UCSD-AML1 (cell line): ENCODE results near the gene TMEM100.

Source experiments
- DNase-seq: peaks from one replicate; lab custom pipeline; 2025; ENCODE audit not compliant: unreplicated experiment; lab: John Stamatoyannopoulos, UW

Gene TMEM100

GRCh38 chr17:55722742-55723487 lies at the start of gene TMEM100:
Gene TMEM100 (minus strand): TSS chr17:55722864. CDS start chr17:55721070, 1,794 bp downstream.
- no peak for DNase-seq

- DNase-seq: no peak
These were observed 49.4 kb upstream of the TMEM100 start for GRCh38 chr17:55772086-55772485.

DNA sequence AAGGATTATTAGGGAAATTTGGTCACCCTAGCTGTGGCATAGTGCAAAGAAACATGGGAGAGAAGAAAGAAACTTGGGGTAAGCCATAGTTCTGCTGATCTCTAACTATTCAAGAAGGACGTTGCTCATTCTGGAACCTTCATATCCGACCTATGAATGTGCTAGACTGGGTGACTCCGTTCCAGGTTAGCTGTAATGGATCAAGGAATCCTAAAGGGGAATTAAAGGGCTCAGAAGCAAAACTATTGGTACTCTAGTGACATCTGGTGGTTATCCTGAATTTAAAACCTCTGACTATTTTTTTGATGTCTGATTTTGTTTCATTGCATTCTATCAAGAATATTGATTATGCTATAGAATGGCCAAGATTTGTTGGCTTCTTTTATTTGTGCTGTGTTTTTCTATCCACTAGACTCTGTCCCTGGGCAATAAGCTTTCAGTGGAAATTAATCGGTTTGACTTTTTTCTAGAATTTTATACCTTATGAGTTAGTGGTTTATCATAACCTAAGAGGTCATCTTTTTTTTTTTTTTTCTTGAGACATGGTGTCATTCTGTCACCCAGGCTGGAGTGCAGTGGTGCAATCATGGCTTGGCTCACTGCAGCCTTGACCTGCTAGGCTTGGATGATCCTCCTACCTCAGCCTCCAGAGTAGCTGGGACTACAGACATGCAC lies 47.7 kb upstream of the TMEM100 start:
- no peak for DNase-seq

- no peak for DNase-seq
These were observed 46.9 kb upstream of the TMEM100 start for GRCh38 chr17:55769625-55770000.

DNA sequence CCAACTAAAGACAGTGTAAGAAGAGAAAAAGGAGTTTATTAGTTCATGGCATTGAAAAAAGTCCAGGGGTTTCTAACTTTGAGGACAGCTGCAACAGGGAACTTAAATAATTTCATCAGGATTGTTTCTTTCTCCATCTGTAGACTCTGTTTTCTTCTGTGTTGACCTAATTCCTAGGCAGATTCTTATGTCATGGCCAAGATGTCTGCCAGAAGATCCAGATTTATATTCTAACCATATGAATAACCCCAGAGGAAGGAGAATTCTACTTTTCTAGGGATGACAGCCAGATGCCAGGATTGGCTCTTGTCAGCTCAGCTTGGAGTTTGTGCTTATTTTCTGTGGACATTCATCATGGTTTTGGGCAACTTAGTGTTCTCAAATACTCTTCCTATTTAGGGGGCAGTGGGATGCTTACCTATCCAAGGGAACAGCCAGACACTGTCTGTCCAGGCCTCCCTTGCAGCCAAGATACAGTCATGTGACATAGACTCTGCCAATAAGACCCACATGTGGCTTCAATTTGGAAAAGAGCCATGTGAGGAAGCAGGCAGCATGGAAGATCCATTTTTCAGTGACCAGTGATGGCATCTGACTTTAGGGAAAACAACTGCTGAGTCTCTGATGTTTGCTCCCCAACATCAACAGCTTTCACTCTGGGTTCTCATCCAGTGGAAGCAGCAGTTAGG lies 46.4 kb upstream of the TMEM100 start:
- DNase-seq: no peak

GRCh38 chr17:55765472-55765871 lies 42.8 kb upstream of the TMEM100 start:
- no peak for DNase-seq

- DNase-seq: no peak
These were observed 41.9 kb upstream of the TMEM100 start for GRCh38 chr17:55764610-55765009.

- no peak for DNase-seq
These were observed 41.2 kb upstream of the TMEM100 start for GRCh38 chr17:55763856-55764255.

GRCh38 chr17:55762086-55762858 lies 39.6 kb upstream of the TMEM100 start:
- no peak for DNase-seq

DNA sequence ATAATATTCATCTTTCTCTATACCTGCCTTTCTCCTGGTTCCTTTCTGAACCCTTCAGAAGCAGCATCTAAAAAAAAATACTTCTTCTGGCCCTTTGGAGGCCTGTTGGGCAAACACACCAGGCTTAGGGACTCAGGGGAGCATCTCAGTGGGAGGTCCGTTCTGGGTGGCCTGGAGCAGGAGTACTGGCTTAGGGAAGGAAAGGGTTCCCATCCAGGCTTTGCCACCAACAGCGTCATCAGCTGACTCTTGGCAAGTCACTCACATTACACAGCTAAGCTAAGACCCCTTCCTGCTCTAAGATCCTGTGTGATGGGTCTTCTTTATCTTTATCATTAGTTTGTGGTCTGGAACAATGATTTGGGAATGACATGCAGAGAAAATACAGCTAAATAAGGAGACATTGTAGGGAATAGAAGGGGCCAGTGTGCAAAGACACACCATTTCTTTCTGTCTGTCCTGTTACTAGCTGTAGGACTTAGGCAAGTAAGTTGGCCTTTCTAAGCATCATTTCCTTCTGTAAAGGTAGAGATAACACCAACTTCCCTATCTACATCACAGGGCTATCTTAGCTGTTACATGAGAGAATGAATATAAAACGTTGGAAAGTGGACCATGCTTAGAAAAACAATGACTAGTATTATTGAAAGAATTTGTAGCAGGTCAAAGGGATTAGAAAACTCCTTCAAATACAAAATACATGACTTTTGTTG lies 38.1 kb upstream of the TMEM100 start:
- no peak for DNase-seq

DNA sequence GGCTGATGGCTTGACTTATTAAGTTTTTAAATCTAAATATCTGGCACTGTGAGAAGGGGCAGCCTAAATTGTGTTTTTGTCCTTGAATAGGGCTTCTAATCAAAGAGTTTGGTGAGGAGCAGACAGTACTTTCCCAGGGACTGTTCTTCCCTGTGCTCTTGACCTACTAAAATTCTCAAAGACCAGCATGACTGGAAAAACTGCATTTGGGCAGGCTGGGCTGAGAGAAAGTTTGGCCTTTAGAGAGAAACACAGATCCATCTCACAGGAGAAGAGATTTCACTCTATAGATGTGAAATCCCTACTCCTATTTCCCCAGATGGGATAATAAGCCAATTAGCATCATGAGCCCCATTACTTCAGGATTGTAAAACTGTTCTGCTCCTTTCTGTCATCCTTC lies 35.5 kb upstream of the TMEM100 start:
- no peak for DNase-seq

GRCh38 chr17:55757659-55758058 lies 35.0 kb upstream of the TMEM100 start:
- DNase-seq: no peak

GRCh38 chr17:55756689-55757088 lies 34.0 kb upstream of the TMEM100 start:
- no peak for DNase-seq

- no peak for DNase-seq
These were observed 29.1 kb upstream of the TMEM100 start for GRCh38 chr17:55751720-55752250.

DNA sequence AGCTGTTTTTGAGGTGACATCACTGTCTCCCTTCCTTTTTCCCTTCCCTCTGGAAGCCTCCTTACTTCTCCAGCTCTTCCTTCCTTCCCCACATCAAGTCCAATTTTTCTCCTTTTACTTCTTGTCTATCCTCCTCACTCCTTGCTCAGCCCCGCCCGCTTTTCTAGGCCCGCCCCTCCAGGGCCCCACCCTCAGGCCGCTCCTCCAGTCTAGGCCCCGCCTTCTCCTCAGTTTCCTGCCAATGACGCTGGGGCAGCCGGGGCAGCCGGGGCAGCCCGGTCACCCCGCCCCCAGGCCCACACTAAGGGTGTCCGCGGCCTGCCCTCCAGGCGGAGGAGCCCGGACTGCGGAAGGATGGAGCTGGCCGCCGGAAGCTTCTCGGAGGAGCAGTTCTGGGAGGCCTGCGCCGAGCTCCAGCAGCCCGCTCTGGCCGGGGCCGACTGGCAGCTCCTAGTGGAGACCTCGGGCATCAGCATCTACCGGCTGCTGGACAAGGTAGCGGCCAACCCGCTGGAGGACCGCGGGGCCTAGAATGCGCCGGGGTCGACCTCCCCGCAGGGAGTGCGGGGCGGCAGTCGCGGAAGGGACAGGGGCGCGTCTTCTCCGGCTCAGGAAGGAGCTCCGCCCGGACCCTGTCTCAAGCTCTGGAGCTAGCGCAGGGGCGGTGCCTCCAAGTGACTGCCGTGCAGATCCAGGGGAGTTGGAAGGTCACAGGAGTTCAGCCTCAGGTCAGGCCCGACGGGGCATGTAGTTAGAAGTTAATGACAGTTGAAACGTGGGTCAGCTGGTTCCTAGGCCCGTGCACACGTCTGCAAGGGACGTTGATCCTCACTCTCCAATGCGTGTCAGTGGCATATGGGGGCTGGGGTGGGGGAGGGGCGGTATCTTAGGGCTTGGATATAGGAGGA lies 28.3 kb upstream of the TMEM100 start, which contains the start of gene PCTP:
Gene PCTP (plus strand): TSS at position 302 of the 908 bp plus-strand sequence. CDS start 53 bp downstream, at position 355.
- peak; percentile 95 for DNase-seq

- DNase-seq: no peak
These were observed 27.3 kb upstream of the TMEM100 start for GRCh38 chr17:55749985-55750384.

DNA sequence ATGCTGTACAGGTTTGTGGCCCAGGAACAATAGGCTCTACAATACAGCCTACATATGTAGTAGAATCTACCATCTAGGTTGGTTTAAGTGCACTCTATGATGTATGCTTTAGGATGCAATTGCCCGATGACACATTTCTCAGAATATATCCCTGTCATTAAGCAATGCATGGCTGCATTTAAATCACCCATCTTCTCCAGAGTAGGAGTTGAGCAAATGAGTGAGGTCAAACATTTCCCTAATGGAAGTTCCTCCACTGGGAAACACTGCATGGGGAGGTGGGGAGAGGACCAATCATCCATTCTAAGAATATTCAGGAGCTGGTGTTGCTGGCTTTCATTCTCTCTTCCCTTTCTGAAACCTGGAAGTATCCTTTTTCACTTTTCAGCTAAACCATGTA lies 26.2 kb upstream of the TMEM100 start:
- DNase-seq: no peak

DNA sequence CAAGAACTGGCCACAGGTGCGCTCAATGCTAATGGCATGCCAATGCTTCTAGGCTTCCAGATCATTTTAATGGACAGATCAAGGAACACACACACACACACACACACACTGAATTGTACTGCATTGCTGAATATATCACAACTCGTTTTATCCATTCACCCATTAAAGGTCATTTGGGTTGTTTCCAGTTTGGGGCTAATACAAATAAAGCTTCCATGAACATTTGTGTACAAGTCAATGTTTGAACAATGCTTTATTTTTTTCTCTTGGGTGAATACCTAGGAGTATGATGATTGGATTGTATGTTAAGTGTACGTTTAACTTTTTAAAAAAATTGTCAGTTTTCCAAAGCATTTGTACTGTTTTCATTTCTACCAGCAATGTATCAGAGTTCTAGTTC lies 24.5 kb upstream of the TMEM100 start:
- DNase-seq: no peak

GRCh38 chr17:55746466-55746865 lies 23.8 kb upstream of the TMEM100 start:
- DNase-seq: no peak
